Upper lobe of left lung (tissue), 6 donors: ENCODE data around the gene STEAP3. TPM values are rescaled to one million over a fixed set of nuclear protein-coding genes. Genes with fewer than 3 reads are reported as not detected.

Experiments used
- ATAC-seq, 2 donors: fragments of 200-7000 bp; cut with Tn5 transposase; one replicate each; pipeline ENCODE4 v1.9.1; 2022; ENCODE audit warnings: mild to moderate bottlenecking in 2 of 2, moderate library complexity in 2 of 2; ENCODE audit not compliant: low FRiP score in 2 of 2
- DNase-seq, 2 donors: peaks; one replicate each; pipeline ENCODE4 v3.0.0-alpha.2; 2019 to 2020
- H3K27ac ChIP-seq, 4 donors: fragments of 200-600 bp; sonication (generic); one replicate each; pipeline ENCODE4 v1.5.1; 2016 to 2019
- H3K27me3 ChIP-seq, 4 donors: fragments of 200-600 bp; sonication (generic); one replicate each; pipeline ENCODE4 v1.5.1; 2017 to 2019
- H3K36me3 ChIP-seq, 4 donors: fragments of 200-600 bp; sonication (generic); one replicate each; pipeline ENCODE4 v1.5.1; 2016 to 2019
- H3K4me1 ChIP-seq, 4 donors: fragments of 200-600 bp; sonication (generic); one replicate each; pipeline ENCODE4 v1.5.1; 2018 to 2019
- H3K4me3 ChIP-seq, 4 donors: fragments of 200-600 bp; sonication (generic); one replicate each; pipeline ENCODE4 v1.5.1; 2017 to 2019; ENCODE audit warnings: mild to moderate bottlenecking in 2 of 4, moderate library complexity in 1 of 4
- H3K9me3 ChIP-seq, 4 donors: fragments of 200-600 bp; sonication (generic); one replicate each; pipeline ENCODE4 v1.5.1; 2018 to 2019
- CTCF ChIP-seq, 6 experiments: fragments of 450-650 bp in 4 of 6; fragments of 200-600 bp in 2 of 6; sonication (generic) in 2 of 6; IDR thresholded peaks; one replicate each; pipeline ENCODE4 v1.5.1; 2016 to 2019; ENCODE audit warnings: antibody characterized with exemption in 6 of 6
- EP300 ChIP-seq, 4 donors: sonication (generic); formaldehyde crosslinking; IDR thresholded peaks; one replicate each; pipeline ENCODE4 v1.5.1; 2017; ENCODE audit warnings: antibody characterized with exemption in 4 of 4, control low read depth in 2 of 4
- POLR2A ChIP-seq, 4 donors: fragments of 450-650 bp; IDR thresholded peaks; one replicate each; pipeline ENCODE4 v1.5.1; 2016 to 2017; ENCODE audit warnings: antibody characterized with exemption in 4 of 4, mild to moderate bottlenecking in 2 of 4
- POLR2AphosphoS5 ChIP-seq, 2 donors: sonication (generic); formaldehyde crosslinking; IDR thresholded peaks; one replicate each; pipeline ENCODE4 v1.5.1; 2017; ENCODE audit warnings: antibody characterized with exemption in 2 of 2
- WGBS, 2 donors: methylation state at CpG; one replicate each; pipeline ENCODE4 v1.1.5; 2017 to 2018; 5-methylcytosine and 5-hydroxymethylcytosine counted together
- total RNA-seq, 6 donors: library from RNA; depleted of rRNA in 4 of 6; stranded (reverse); fragments of >200 nt in 4 of 6; gene quantifications; one replicate each; pipeline versions ENCODE4 v1.1.0 to v1.2.1, GENCODE V29; 2016 to 2021
- donor health status: DM: no; HTN: no; CAD: no; lungs with moderate emphysema.
- donor health status: DM: no; HTN: yes; CAD: no; lungs with severe emphysema.

The STEAP3 gene
- total RNA-seq, 6 donors from 2014 or later: 18.1 to 26.6 (median 22.4) TPM

- H3K4me3 ChIP-seq: no peak overlapping the region
- peaks cover 0 to under 1% (median 0%) of the 10 kb centered on the region in 4 donors for H3K4me1 ChIP-seq
- no peak for DNase-seq
- H3K27me3 ChIP-seq: no peaks in the 10 kb centered on the region
- no peak for TF ChIP-seq POLR2AphosphoS5 (IDR thresholded peaks at IDR 0.05)
- TF ChIP-seq EP300 (IDR thresholded peaks at IDR 0.05): no peak
- no peak for TF ChIP-seq POLR2A (IDR thresholded peaks at IDR 0.05)
- TF ChIP-seq CTCF (IDR thresholded peaks at IDR 0.05): no peak
- no peak for ATAC-seq
- no peaks in the 10 kb centered on the region for H3K36me3 ChIP-seq
- H3K27ac ChIP-seq: no peak overlapping the region
- H3K9me3 ChIP-seq: no peaks in the 10 kb centered on the region
- 68 to 84% methylated on average over 6 of the region's 6 CpGs for WGBS, 2 donors
These were observed 30.7 kb upstream of the STEAP3 start for GRCh38 chr2:119192893-119193292.

GRCh38 chr2:119195001-119195400 lies 28.6 kb upstream of the STEAP3 start:
- Histone ChIP-seq H3K4me1 (peaks cover 0 to 5% (median 2%) of the 10 kb centered on the region in 4 donors), H3K27me3 (no peaks in the 10 kb centered on the region), H3K36me3 (no peaks in the 10 kb centered on the region), H3K4me3 (no peak overlapping the region), H3K9me3 (no peaks in the 10 kb centered on the region), H3K27ac (no peak overlapping the region)
- TF ChIP-seq EP300 (IDR thresholded peaks at IDR 0.05): no peak
- no peak for TF ChIP-seq POLR2A (IDR thresholded peaks at IDR 0.05)
- TF ChIP-seq CTCF (IDR thresholded peaks at IDR 0.05): no peak
- TF ChIP-seq POLR2AphosphoS5 (IDR thresholded peaks at IDR 0.05): no peak
- ATAC-seq: no peak
- no peak for DNase-seq
- WGBS, 2 donors: 89% methylated on average over 5 of the region's 5 CpGs

- Histone ChIP-seq H3K27me3 (no peaks in the 10 kb centered on the region), H3K9me3 (no peaks in the 10 kb centered on the region), H3K4me3 (no peak overlapping the region), H3K4me1 (peaks cover 0 to 5% (median 2%) of the 10 kb centered on the region in 4 donors), H3K36me3 (no peaks in the 10 kb centered on the region), H3K27ac (no peak overlapping the region)
- ATAC-seq: no peak
- WGBS, 2 donors: 40 to 44% methylated on average over 2 of the region's 2 CpGs
- no peak for TF ChIP-seq EP300 (IDR thresholded peaks at IDR 0.05)
- TF ChIP-seq POLR2AphosphoS5 (IDR thresholded peaks at IDR 0.05): no peak
- TF ChIP-seq POLR2A (IDR thresholded peaks at IDR 0.05): no peak
- TF ChIP-seq CTCF (IDR thresholded peaks at IDR 0.05): no peak
- DNase-seq: no peak
These were observed 27.7 kb upstream of the STEAP3 start for GRCh38 chr2:119195887-119196286.

DNA sequence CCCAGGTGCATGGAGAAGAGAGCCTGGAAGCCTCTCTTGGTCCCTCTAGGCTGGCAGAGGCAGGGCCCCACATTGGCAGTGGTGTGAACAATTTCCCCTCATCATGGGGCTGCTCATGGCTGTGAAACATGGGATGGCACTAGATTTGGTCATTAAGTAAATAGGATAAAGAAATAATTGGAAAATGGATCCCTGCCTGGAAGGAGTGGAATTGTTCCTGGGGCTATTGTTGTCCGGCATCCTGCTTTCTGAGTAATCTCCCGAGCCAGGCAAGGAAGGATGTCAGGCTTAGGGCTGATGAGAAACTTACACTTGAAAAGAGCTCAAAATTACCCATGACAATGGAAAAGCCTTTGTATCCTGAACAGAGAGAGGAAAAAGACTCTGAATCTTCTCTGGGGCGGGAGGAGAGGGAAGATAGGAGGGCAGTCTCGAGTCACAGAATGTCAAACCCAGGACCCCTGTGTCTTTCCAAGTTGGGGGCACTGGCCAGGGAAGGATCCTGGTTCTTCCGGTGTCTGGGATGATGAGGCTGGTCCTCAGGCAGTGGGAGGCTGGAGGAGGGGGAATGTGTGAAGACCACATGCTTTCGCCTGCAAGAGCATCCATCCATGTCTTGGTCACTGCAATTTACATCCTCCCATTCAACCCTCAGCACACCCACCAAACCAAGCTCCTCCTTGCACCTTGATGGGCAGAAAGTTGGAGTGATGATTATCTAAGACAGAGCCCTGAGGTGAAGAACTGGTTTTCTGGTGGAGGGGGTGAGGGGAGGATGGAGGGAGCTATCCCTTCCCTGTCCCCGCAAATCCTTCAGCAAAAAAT lies 27.1 kb upstream of the STEAP3 start:
- Histone ChIP-seq H3K9me3 (no peaks in the 10 kb centered on the region), H3K4me1 (peaks cover 0 to 5% (median 2%) of the 10 kb centered on the region in 4 donors), H3K27me3 (no peaks in the 10 kb centered on the region), H3K36me3 (no peaks in the 10 kb centered on the region), H3K27ac (no peak overlapping the region), H3K4me3 (no peak overlapping the region)
- DNase-seq (no peak), ATAC-seq (no peak)
- TF ChIP-seq CTCF (IDR thresholded peaks at IDR 0.05) (no peak), EP300 (IDR thresholded peaks at IDR 0.05) (no peak), POLR2A (IDR thresholded peaks at IDR 0.05) (no peak), POLR2AphosphoS5 (IDR thresholded peaks at IDR 0.05) (no peak)
- 61 to 68% methylated on average over 7 of the region's 7 CpGs for WGBS, 2 donors

DNA sequence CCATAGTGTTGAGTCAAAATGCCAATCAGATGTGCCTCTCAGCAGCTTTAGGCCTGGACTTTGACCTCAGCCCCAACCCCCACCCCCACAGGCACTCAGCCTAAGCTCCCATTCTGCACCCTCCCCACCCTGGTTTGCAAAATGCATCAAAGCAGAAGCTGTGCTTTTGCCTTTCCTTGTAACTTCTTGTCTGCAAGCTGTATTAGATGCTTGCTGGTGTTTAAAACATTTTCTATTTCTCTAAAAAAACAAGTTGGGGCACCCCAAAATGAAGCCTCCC lies 26.6 kb upstream of the STEAP3 start:
- TF ChIP-seq POLR2A (IDR thresholded peaks at IDR 0.05) (no peak), CTCF (IDR thresholded peaks at IDR 0.05) (no peak), EP300 (IDR thresholded peaks at IDR 0.05) (no peak), POLR2AphosphoS5 (IDR thresholded peaks at IDR 0.05) (no peak)
- Histone ChIP-seq H3K27ac (no peak overlapping the region), H3K36me3 (no peaks in the 10 kb centered on the region), H3K4me3 (no peak overlapping the region), H3K27me3 (no peaks in the 10 kb centered on the region), H3K4me1 (peaks cover 0 to 5% (median 2%) of the 10 kb centered on the region in 4 donors), H3K9me3 (no peaks in the 10 kb centered on the region)
- DNase-seq: no peak
- ATAC-seq: no peak
